Medulla oblongata (tissue), 1 donor: ENCODE measurements around the gene GPC5.
"Not testable (repeated sequence)": the region's sequence is repeated elsewhere in the genome, so short reads cannot be mapped to it uniquely, and the experiment has no call there.

ENCODE experiments used
- DNase-seq: peaks from one replicate; pipeline ENCODE4 v3.0.0-alpha.2; 2015; ENCODE audit errors: extremely low spot score

Gene GPC5

GRCh38 chr13:91649456-91649855 lies 251.0 kb downstream of the GPC5 start:
- DNase-seq = no peak

DNA sequence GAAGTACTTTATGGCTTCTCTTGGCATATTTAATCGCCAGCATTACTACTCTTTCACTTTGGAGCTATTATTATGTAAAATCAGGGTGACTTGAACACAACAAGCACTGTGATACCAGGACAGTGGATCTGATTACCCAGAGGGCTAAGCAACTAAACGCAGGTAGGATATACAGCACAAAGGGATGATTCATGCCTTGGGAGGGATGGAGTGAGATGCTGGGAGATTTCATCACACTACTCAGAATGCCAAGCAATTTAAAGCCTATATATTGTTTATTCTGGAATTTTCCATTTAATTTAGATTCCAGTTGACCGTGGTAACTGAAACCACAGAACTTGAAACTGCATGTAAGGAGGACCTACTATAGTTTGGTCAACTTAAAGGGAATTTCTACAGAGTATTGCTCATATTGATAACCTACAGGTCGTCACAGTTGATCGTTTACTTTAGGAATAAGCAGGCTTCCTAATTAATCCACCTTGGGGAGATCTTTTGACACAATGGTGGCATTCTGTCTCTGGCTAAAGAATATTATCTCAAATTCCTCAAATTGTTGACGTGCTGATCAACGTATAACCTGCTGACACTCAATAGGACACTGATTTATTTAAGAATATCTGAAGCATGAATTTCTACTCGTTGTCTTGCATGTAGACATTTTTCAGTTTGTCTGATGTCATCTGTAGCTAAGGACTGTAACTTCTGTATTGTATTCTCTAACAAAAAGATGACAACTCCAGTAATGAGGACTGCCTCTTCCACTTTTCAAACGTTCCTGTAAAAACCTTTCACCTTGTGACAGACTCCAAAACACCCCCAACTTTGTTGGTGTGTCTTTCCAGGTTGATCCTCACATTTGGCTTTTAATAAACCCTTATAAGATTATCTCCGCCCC lies 254.2 kb downstream of the GPC5 start:
- no peak for DNase-seq

GRCh38 chr13:91655731-91656130 lies 257.3 kb downstream of the GPC5 start:
- DNase-seq = no peak

GRCh38 chr13:91657283-91657682 lies 258.9 kb downstream of the GPC5 start:
- no peak for DNase-seq

- no peak for DNase-seq
Measured at GRCh38 chr13:91659256-91660075, 261.0 kb downstream of the GPC5 start.

DNA sequence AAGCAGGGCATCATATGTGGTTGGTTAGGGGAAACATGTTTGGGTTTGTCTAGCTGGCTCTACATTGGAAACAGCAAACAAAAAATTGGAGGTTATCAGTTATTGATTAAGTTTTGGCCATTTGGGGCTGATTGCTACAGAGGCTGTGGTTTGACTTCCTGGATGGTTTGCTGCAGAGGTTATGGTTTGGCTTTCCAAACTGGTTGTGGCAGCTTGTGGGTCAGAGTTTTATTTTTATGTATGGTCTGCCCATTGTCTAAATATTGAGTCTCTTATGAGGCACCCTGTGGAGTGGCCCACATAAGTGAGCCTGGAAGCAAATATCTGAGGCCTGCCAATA lies 261.6 kb downstream of the GPC5 start:
- no peak for DNase-seq

DNA sequence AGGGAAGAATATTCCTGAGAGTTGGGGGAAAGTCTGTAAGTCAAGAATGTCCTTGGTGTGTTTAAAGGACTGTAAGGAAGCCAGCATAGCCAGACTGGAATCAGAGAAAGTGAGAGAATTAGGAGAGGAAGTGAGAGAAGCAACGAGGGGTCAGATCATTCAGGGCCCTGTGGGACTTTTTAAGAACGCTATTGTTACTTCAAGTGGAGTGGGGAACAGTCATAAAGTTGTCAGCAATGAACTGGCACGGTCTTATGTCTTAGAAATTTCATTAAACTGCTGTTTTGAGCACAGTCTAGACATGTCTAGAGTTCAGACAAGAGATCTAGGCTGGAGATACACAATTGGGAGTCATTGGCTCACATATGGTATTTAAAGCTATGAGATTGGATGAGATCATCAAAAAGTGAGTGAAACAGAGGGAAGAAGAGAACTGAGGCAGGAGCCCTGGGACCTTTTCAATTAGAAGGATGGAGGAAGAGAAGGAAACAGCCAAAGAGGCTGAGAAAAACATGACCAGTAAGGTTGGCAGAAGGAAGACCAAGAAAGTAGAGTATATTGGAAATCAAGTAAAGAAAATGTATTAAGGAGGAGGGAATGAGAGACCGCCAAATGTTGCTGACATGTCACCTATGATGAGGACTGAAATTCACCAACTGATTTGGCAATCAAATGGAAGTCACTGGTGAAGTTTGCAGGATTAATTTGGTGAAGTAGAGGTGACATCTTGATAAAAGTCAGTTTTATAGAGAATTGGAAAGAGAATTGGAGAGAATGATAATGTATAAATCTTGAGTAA lies 263.5 kb downstream of the GPC5 start:
- no peak for DNase-seq

DNA sequence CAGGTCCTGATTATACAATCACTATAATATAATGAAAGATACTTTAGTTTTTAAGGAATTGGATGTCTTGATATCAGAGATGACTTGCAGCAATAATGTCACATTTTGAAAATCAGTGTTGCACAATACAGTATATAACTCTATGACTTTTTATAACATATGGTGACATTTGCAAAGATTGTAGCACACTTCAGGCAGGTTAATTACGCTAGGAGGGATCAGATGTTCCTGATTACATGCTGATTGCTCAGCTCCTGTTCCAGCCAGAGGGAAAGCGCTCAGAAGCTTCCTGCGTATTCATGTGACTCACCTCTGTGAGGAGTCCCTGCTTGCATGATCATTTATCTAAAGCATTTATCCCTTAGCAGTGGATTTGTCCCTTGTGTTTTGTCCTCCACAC lies 265.6 kb downstream of the GPC5 start:
- no peak for DNase-seq

DNA sequence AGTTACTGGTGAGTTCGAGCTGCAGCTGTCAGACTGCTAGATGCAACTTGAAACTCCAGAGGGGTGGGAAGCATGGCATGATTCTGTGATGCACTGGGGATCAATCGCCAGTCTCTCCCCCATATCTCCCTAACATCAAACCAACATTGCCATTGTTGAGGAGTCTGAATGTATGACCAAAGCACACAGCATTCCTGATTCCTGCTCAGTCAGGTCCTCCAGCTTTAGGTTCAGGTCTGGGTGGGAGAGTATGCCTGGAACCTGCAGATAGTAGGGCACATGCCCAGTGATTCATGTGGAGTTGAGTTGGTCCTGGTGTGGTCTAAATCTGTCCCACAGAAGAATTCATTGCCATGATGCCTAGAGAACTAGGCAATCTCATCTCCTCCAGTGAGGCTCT lies 269.1 kb downstream of the GPC5 start:
- DNase-seq = no peak

- peak; percentile 29 for DNase-seq
Measured at GRCh38 chr13:91668866-91669495, 270.6 kb downstream of the GPC5 start.

- DNase-seq = not testable (repeated sequence)
Measured at GRCh38 chr13:91674347-91674746, 275.9 kb downstream of the GPC5 start.

GRCh38 chr13:91684746-91685145 lies 286.3 kb downstream of the GPC5 start:
- DNase-seq = no peak

DNA sequence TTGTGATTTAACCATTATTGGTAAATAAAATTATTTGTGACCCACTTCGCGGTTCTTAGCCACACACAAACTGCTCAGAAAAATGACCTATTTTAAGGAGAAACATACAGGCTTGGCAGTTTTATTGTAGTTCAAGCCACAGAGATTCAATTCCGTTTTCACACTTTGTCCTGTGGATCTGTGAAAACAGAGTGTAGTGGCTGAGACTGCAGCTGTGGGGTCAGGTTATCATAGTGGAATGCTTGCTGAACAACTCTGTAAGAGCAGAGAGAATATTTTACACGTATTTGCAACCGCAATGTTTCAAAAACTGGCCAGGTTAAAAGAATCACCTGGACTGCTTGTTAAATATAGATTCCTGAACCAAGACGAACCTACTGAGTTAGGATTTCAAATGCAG lies 292.5 kb downstream of the GPC5 start:
- no peak for DNase-seq

DNA sequence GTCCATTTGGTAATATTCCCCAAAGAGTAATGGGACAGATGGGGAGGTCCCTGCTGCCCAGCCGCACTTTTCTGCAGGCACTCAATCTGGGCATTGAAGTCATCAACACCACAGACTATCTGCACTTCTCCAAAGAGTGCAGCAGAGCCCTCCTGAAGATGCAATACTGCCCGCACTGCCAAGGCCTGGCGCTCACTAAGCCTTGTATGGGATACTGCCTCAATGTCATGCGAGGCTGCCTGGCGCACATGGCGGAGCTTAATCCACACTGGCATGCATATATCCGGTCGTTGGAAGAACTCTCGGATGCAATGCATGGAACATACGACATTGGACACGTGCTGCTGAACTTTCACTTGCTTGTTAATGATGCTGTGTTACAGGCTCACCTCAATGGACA lies 295.0 kb downstream of the GPC5 start:
- DNase-seq = no peak

DNA sequence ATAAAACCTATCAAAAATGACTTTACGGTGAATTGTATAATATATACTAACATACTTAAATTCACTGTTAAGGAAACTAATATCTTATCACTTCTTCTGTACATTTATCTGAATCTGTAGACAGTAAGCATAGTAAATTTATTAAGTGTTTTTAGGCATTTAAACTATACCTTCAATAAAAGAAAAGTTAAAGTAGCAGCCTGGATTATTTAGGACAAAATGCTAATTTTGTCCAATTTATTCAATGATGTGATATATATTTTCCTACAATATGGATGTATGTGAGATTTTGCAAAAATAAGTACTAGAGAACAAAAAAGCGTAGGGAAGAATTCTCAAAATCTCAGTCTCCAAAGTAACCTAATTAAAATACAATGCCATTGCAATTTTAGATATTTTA lies 299.9 kb downstream of the GPC5 start:
- no peak for DNase-seq

DNA sequence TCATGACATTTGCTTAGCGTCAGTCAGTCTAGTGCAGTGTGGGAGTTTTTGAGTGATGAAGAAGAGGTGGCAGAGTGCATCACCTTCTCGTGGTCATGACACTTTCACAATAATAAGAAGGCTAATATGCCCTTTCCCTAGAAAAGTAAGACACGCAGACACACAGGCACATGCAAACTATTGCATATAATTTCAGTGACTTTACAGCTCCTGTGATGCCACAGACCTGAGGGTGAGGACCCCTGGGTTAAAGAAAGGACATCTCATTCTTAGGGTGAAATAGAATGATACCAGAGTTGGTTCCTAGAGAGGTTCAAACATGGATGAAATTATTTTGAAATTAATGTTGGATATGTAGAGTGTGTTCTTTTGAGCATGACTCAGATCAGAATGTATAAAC lies 300.3 kb downstream of the GPC5 start:
- DNase-seq = no peak

DNA sequence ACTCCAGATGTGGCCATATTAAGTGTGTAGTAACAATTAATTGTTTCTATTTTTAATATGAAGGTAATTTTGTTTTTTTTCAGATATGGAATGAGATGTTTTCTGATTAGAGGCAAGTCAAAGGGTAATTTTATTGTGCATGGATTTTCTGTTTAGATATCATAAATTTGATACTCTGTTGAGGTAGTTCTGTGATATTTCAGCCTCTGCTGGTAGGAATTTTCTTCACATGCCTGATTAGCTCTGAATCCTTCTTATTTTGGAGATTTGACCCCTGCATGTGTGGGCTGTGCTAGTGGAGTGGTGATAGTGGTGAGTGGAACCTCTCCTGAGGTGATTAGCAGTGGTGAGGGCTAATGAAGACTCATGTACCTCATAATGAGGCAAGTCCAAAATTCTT lies 301.4 kb downstream of the GPC5 start:
- DNase-seq = no peak

GRCh38 chr13:91701975-91702374 lies 303.6 kb downstream of the GPC5 start:
- no peak for DNase-seq

DNA sequence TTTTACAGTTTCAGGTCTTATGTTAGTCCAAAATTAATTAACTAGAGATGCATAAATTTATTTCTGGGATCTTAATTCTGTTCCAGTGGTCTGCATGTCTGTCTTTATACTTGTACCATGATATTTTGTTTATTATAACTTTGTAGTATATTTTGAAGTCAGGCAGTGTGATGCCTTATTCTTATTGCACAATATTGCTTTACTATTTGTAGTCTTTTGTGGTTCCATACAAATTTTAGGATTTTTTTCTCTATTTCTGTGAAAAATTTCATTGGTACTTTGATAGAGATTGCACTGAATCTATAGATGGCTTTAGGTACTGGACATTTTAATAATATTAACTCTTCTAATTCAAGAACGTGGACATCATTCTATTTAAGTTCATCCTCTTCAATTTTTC lies 304.0 kb downstream of the GPC5 start:
- no peak for DNase-seq

DNA sequence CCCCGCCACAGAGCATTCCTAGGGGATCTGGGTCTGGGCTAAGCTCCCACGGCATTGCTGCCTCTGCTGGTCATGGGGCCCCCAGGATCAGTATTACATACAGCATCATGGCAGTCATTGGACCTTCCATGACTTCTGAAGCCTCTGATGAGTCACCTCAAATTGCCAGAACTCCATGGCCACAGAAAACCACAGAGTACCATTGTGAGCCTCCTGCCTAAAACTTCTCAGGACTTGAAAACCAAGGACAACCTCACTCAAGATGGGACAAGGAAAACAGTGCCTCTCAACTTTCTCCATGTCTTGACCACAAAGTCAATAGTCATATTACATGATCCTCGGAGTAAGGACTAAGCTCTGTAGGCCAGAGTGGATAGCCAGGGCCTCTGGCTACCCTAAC lies 306.0 kb downstream of the GPC5 start:
- DNase-seq = no peak

DNA sequence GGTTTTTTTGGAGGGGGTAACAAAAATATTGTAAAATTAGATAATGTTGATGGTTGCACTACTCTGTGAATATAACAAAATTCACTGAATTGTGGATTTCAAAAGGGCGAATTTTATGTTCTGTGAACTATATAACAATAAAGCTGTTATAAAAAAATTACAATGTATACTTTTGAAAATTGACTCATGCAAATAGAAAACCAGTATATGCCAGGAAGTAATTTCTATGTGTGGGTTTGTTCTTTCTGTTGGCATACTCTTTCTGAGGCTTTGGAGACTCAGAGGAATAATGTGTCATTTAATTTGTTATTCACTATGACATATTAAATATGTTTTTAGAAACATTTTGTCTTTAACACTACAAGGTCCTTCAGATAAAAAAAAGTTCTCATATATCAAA lies 310.1 kb downstream of the GPC5 start:
- DNase-seq = no peak

- DNase-seq = no peak
Measured at GRCh38 chr13:91709180-91709579, 310.8 kb downstream of the GPC5 start.
